Measurements from ENCODE around the gene JAK2. TPM values are rescaled to one million over a fixed set of nuclear protein-coding genes. Genes with fewer than 3 reads are reported as not detected.

The JAK2 gene
- total RNA-seq, 5 donors from 2014 or later (not counting 1 experiment from before 2014, with no cell fraction given), result 12.6 to 16.2 (median 15.0) TPM

GRCh38 chr9:5042661-5043178 is 57.6 kb downstream of the JAK2 start:
- no peaks in the 10 kb centered on the region for H3K27me3 ChIP-seq (replicated peaks in 1 of 2; ENCODE audit: control insufficient read depth in 2 of 2, extremely low read depth in 1 of 2, insufficient read depth in 2 of 2, low read length in 1 of 2)
- POLR2A ChIA-PET, result no interaction called here
- no peak overlapping the region for H3K27ac Mint-ChIP-seq
- ATAC-seq (replicated peaks in 1 of 4), result peak in 2 of 4 experiments; percentile 42 to 47
- no peaks in the 10 kb centered on the region for H3K27me3 Mint-ChIP-seq
- peaks cover 0 to 16% of the 10 kb centered on the region in 2 donors for H3K36me3 ChIP-seq (ENCODE audit: control insufficient read depth in 2 of 2, extremely low read depth in 1 of 2, insufficient read depth in 1 of 2, low read length in 1 of 2)
- H3K9me3 Mint-ChIP-seq, result peaks cover 0 to 5% (median 0%) of the 10 kb centered on the region in 3 donors
- no peaks in the 10 kb centered on the region for H3K4me1 ChIP-seq (ENCODE audit: control insufficient read depth in 1 of 2, extremely low read depth in 1 of 2, insufficient read depth in 2 of 2, low read length in 2 of 2)
- CTCF ChIA-PET, result no interaction called here
- peak overlapping the region in 1 of 3 donors; percentile 39 for H3K4me3 Mint-ChIP-seq
- DNase-seq, result no peak
- no peak overlapping the region for H3K4me3 ChIP-seq (ENCODE audit: control insufficient read depth in 1 of 2, extremely low read depth in 1 of 2, low read length in 1 of 2)
- H3K36me3 Mint-ChIP-seq, result peaks cover 57% of the 10 kb centered on the region
- WGBS (ENCODE audit: insufficient coverage), result 97% methylated on average over 21 of the region's 30 CpGs
- peaks cover 0 to 4% (median 0%) of the 10 kb centered on the region in 3 donors for H3K4me1 Mint-ChIP-seq
- no peaks in the 10 kb centered on the region for H3K9me3 ChIP-seq
- no peak overlapping the region for H3K27ac ChIP-seq (ENCODE audit: low read length)

- Mint-ChIP-seq H3K36me3 (peaks cover 56% of the 10 kb centered on the region), H3K4me1 (peaks cover 0 to 4% (median 0%) of the 10 kb centered on the region in 3 donors), H3K9me3 (peaks cover 0 to 5% (median 0%) of the 10 kb centered on the region in 3 donors), H3K27me3 (no peaks in the 10 kb centered on the region), H3K27ac (peak overlapping the region in 1 of 2 donors; percentile 36), H3K4me3 (no peak overlapping the region)
- Histone ChIP-seq H3K4me3 (ENCODE audit: control insufficient read depth in 1 of 2, extremely low read depth in 1 of 2, low read length in 1 of 2) (no peak overlapping the region), H3K4me1 (ENCODE audit: control insufficient read depth in 1 of 2, extremely low read depth in 1 of 2, insufficient read depth in 2 of 2, low read length in 2 of 2) (no peaks in the 10 kb centered on the region), H3K9me3 (no peaks in the 10 kb centered on the region), H3K27ac (ENCODE audit: low read length) (no peak overlapping the region), H3K36me3 (ENCODE audit: control insufficient read depth in 2 of 2, extremely low read depth in 1 of 2, insufficient read depth in 1 of 2, low read length in 1 of 2) (peaks cover 0 to 16% of the 10 kb centered on the region in 2 donors), H3K27me3 (replicated peaks in 1 of 2; ENCODE audit: control insufficient read depth in 2 of 2, extremely low read depth in 1 of 2, insufficient read depth in 2 of 2, low read length in 1 of 2) (no peaks in the 10 kb centered on the region)
- CTCF ChIA-PET, result interaction anchor here in 1 of 2 donors (0.6 kb wide), 1 partner anchor 283 kb away, joined by 3 read pairs; no protein-coding TSS in a partner anchor
- no peak for DNase-seq
- POLR2A ChIA-PET, result no interaction called here
- ATAC-seq (replicated peaks in 1 of 4), result no peak
- no CpG with 5 or more reads among the region's 3 CpGs for WGBS (ENCODE audit: insufficient coverage)
Measured at GRCh38 chr9:5043381-5043780, 58.3 kb downstream of the JAK2 start.

GRCh38 chr9:5044160-5044559 is 59.1 kb downstream of the JAK2 start:
- Mint-ChIP-seq H3K4me1 (peaks cover 0 to 4% (median 0%) of the 10 kb centered on the region in 3 donors), H3K9me3 (peaks cover 0 to 5% (median 0%) of the 10 kb centered on the region in 3 donors), H3K27ac (no peak overlapping the region), H3K36me3 (peaks cover 55% of the 10 kb centered on the region), H3K27me3 (no peaks in the 10 kb centered on the region), H3K4me3 (no peak overlapping the region)
- no peaks in the 10 kb centered on the region for H3K4me1 ChIP-seq (ENCODE audit: control insufficient read depth in 1 of 2, extremely low read depth in 1 of 2, insufficient read depth in 2 of 2, low read length in 2 of 2)
- DNase-seq (no peak), ATAC-seq (replicated peaks in 1 of 4) (no peak)
- no peaks in the 10 kb centered on the region for H3K27me3 ChIP-seq (replicated peaks in 1 of 2; ENCODE audit: control insufficient read depth in 2 of 2, extremely low read depth in 1 of 2, insufficient read depth in 2 of 2, low read length in 1 of 2)
- POLR2A ChIA-PET, result no interaction called here
- H3K27ac ChIP-seq (ENCODE audit: low read length), result no peak overlapping the region
- H3K4me3 ChIP-seq (ENCODE audit: control insufficient read depth in 1 of 2, extremely low read depth in 1 of 2, low read length in 1 of 2), result no peak overlapping the region
- CTCF ChIA-PET, result interaction anchor here in 1 of 2 donors (0.6 kb wide), 2 partner anchors 59 to 283 kb away, joined by 3 to 9 read pairs; no protein-coding TSS in a partner anchor
- WGBS (ENCODE audit: insufficient coverage), result no CpG with 5 or more reads among the region's 4 CpGs
- H3K9me3 ChIP-seq, result no peaks in the 10 kb centered on the region
- H3K36me3 ChIP-seq (ENCODE audit: control insufficient read depth in 2 of 2, extremely low read depth in 1 of 2, insufficient read depth in 1 of 2, low read length in 1 of 2), result peaks cover 0 to 16% of the 10 kb centered on the region in 2 donors

GRCh38 chr9:5052838-5053237 is 67.8 kb downstream of the JAK2 start:
- ChIA-PET POLR2A (no interaction called here), CTCF (no interaction called here)
- H3K27ac ChIP-seq (ENCODE audit: low read length), result no peak overlapping the region
- no peak for ATAC-seq (replicated peaks in 1 of 4)
- H3K4me3 ChIP-seq (ENCODE audit: control insufficient read depth in 1 of 2, extremely low read depth in 1 of 2, low read length in 1 of 2), result no peak overlapping the region
- no peaks in the 10 kb centered on the region for H3K27me3 Mint-ChIP-seq
- peaks cover 0 to 9% of the 10 kb centered on the region in 2 donors for H3K36me3 ChIP-seq (ENCODE audit: control insufficient read depth in 2 of 2, extremely low read depth in 1 of 2, insufficient read depth in 1 of 2, low read length in 1 of 2)
- H3K27me3 ChIP-seq (replicated peaks in 1 of 2; ENCODE audit: control insufficient read depth in 2 of 2, extremely low read depth in 1 of 2, insufficient read depth in 2 of 2, low read length in 1 of 2), result no peaks in the 10 kb centered on the region
- H3K4me1 ChIP-seq (ENCODE audit: control insufficient read depth in 1 of 2, extremely low read depth in 1 of 2, insufficient read depth in 2 of 2, low read length in 2 of 2), result no peaks in the 10 kb centered on the region
- no peaks in the 10 kb centered on the region for H3K4me1 Mint-ChIP-seq
- H3K27ac Mint-ChIP-seq, result no peak overlapping the region
- H3K9me3 Mint-ChIP-seq, result no peaks in the 10 kb centered on the region
- WGBS (ENCODE audit: insufficient coverage), result no CpG with 5 or more reads among the region's 1 CpG
- H3K4me3 Mint-ChIP-seq, result no peak overlapping the region
- H3K36me3 Mint-ChIP-seq, result peaks cover 68% of the 10 kb centered on the region
- no peak for DNase-seq
- H3K9me3 ChIP-seq, result no peaks in the 10 kb centered on the region

- DNase-seq (no peak), ATAC-seq (replicated peaks in 1 of 4) (no peak)
- Histone ChIP-seq H3K4me1 (ENCODE audit: control insufficient read depth in 1 of 2, extremely low read depth in 1 of 2, insufficient read depth in 2 of 2, low read length in 2 of 2) (no peaks in the 10 kb centered on the region), H3K4me3 (ENCODE audit: control insufficient read depth in 1 of 2, extremely low read depth in 1 of 2, low read length in 1 of 2) (no peak overlapping the region), H3K36me3 (ENCODE audit: control insufficient read depth in 2 of 2, extremely low read depth in 1 of 2, insufficient read depth in 1 of 2, low read length in 1 of 2) (peaks cover 0 to 6% of the 10 kb centered on the region in 2 donors), H3K27ac (ENCODE audit: low read length) (no peak overlapping the region), H3K9me3 (no peaks in the 10 kb centered on the region), H3K27me3 (replicated peaks in 1 of 2; ENCODE audit: control insufficient read depth in 2 of 2, extremely low read depth in 1 of 2, insufficient read depth in 2 of 2, low read length in 1 of 2) (no peaks in the 10 kb centered on the region)
- Mint-ChIP-seq H3K4me3 (no peak overlapping the region), H3K27ac (no peak overlapping the region), H3K27me3 (no peaks in the 10 kb centered on the region), H3K9me3 (no peaks in the 10 kb centered on the region), H3K4me1 (no peaks in the 10 kb centered on the region), H3K36me3 (peaks cover 43% of the 10 kb centered on the region)
- ChIA-PET POLR2A (no interaction called here), CTCF (no interaction called here)
- WGBS (ENCODE audit: insufficient coverage), result no CpG with 5 or more reads among the region's 1 CpG
Measured at GRCh38 chr9:5062631-5063030, 77.6 kb downstream of the JAK2 start.

GRCh38 chr9:5072871-5073270 is 87.8 kb downstream of the JAK2 start:
- ATAC-seq (replicated peaks in 1 of 4) (no peak), DNase-seq (no peak)
- Mint-ChIP-seq H3K36me3 (peaks cover 61% of the 10 kb centered on the region), H3K9me3 (no peaks in the 10 kb centered on the region), H3K4me1 (no peaks in the 10 kb centered on the region), H3K4me3 (no peak overlapping the region), H3K27ac (no peak overlapping the region), H3K27me3 (no peaks in the 10 kb centered on the region)
- ChIA-PET CTCF (interaction anchor here (0.7 to 1.6 kb wide), 3 partner anchors 350 to 702 kb away, joined by 3 to 5 read pairs (median 4); no protein-coding TSS in a partner anchor), POLR2A (interaction anchor here in 1 of 2 donors (0.5 kb wide), 1 partner anchor 30 kb away, joined by 6 read pairs; no protein-coding TSS in a partner anchor)
- Histone ChIP-seq H3K4me1 (ENCODE audit: control insufficient read depth in 1 of 2, extremely low read depth in 1 of 2, insufficient read depth in 2 of 2, low read length in 2 of 2) (no peaks in the 10 kb centered on the region), H3K9me3 (no peaks in the 10 kb centered on the region), H3K4me3 (ENCODE audit: control insufficient read depth in 1 of 2, extremely low read depth in 1 of 2, low read length in 1 of 2) (no peak overlapping the region), H3K27me3 (replicated peaks in 1 of 2; ENCODE audit: control insufficient read depth in 2 of 2, extremely low read depth in 1 of 2, insufficient read depth in 2 of 2, low read length in 1 of 2) (no peaks in the 10 kb centered on the region), H3K27ac (ENCODE audit: low read length) (no peak overlapping the region), H3K36me3 (ENCODE audit: control insufficient read depth in 2 of 2, extremely low read depth in 1 of 2, insufficient read depth in 1 of 2, low read length in 1 of 2) (peaks cover 0 to 29% of the 10 kb centered on the region in 2 donors)
- WGBS (ENCODE audit: insufficient coverage), result no CpG with 5 or more reads among the region's 1 CpG

Data from T-cell (primary cell).